AG09319 (cell line): ENCODE results near the gene STK39.

Experiments used
- DNase-seq: peaks from one replicate; pipeline ENCODE4 v3.0.0-alpha.2; 2010; ENCODE audit warnings: low read depth; ENCODE audit errors: extremely low read depth
- CTCF ChIP-seq: IDR thresholded peaks from 2 replicates; pipeline ENCODE4 v1.5.1; 2011; ENCODE audit warnings: low read depth, mild to moderate bottlenecking, inconsistent platforms, low read length, moderate library complexity

Gene STK39

DNA sequence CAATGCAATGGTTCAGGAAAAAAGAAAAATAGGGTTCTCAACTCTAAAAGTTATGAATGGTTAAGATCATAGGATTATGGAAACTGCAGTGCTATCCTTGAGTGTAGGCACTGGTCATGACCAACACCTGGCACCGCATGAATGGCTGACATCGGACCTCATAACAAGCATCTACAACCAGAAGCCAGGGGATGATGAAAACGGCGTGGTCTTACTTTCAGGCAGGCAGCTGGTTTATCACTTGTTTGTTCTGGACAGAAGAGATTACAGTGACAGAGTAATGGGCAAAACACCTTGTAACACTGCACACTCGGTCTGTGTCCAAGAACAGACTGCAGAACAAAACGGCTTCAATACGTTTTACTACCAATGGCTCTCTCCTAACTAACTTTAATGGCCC is 132.8 kb downstream of the STK39 start:
- no peak for TF ChIP-seq CTCF
- DNase-seq, result no peak

DNA sequence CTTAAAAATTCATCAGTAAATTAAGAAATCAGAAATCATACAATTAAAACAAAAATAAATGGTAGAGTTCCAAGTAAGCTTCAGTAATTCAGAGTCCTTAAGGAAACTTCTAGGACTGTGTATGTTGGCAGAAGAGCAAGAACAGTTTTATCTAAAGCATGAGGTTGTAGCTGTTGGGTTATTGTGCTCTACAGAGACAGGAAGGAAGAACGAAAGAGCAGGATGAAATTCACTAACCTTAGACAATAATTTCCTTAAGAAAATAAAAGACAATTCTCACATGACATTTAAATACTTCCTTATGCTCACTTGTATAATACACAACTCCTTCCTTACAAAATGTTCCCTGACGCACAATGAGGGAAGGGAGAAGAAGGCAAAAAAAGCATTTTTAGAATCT is 133.4 kb downstream of the STK39 start:
- no peak for DNase-seq
- TF ChIP-seq CTCF, result no peak

DNA sequence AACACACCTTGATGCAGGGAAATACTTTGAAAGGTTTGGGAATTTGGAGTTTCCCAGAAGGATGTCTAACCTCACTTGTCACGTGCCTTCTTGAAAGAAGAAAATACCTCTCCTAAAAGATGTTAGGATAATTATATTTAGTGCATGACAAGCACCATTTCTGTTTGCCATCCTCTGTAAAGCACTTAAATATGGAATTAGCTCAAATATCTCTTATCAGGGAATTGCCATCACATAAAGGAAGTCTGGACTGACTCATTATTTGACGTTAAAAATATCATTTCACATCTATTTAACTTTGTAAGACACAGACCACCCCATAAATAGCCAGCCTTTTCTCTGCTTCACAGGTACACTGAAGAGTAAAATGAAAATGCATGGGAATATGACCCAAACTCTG is 140.1 kb downstream of the STK39 start:
- no peak for TF ChIP-seq CTCF

GRCh38 chr2:168105127-168105683 is 142.2 kb downstream of the STK39 start:
- no peak for DNase-seq
- no peak for TF ChIP-seq CTCF

More for the DNA sequence above, 140.1 kb downstream of the STK39 start:
- DNase-seq, result no peak

- TF ChIP-seq CTCF, result no peak
- DNase-seq, result no peak
Observed at GRCh38 chr2:168097431-168097830, 150.0 kb downstream of the STK39 start.

GRCh38 chr2:168096158-168096557 is 151.2 kb downstream of the STK39 start:
- DNase-seq, result no peak
- TF ChIP-seq CTCF, result no peak

DNA sequence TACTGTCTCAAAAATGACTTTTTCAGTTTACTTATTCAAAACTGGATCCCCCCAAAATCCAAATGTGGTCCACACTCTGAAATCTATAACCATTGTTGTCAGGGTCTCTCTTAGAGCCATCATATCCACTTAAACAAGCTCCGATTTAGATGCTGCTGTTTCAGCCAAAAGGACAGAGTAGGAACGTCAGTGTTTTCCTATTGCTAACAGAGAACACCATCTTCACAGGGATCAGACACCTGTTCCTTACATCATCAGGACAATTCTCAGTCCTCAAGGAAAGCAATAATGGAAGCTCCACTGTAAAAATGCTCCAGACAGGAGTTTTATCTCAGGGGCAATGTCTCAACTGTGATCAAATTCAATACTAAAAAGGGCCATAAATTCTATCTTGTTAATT is 155.4 kb downstream of the STK39 start:
- no peak for TF ChIP-seq CTCF
- no peak for DNase-seq
